ENCODE data around the gene SPON1.

Gene SPON1

GRCh38 chr11:14179116-14179820 is 216.7 kb downstream of the SPON1 start:
- TF ChIP-seq, protein P1, sequence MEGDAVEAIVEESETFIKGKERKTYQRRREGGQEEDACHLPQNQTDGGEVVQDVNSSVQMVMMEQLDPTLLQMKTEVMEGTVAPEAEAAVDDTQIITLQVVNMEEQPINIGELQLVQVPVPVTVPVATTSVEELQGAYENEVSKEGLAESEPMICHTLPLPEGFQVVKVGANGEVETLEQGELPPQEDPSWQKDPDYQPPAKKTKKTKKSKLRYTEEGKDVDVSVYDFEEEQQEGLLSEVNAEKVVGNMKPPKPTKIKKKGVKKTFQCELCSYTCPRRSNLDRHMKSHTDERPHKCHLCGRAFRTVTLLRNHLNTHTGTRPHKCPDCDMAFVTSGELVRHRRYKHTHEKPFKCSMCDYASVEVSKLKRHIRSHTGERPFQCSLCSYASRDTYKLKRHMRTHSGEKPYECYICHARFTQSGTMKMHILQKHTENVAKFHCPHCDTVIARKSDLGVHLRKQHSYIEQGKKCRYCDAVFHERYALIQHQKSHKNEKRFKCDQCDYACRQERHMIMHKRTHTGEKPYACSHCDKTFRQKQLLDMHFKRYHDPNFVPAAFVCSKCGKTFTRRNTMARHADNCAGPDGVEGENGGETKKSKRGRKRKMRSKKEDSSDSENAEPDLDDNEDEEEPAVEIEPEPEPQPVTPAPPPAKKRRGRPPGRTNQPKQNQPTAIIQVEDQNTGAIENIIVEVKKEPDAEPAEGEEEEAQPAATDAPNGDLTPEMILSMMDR (IDR thresholded peaks at IDR 0.05; ENCODE audit: insufficient read depth, low read depth, low read length, missing control alignments), result no peak
- DNase-seq (ENCODE audit: low read depth), result no peak
- H3K4me3 ChIP-seq (ENCODE audit: low read length), result no peak overlapping the region

DNA sequence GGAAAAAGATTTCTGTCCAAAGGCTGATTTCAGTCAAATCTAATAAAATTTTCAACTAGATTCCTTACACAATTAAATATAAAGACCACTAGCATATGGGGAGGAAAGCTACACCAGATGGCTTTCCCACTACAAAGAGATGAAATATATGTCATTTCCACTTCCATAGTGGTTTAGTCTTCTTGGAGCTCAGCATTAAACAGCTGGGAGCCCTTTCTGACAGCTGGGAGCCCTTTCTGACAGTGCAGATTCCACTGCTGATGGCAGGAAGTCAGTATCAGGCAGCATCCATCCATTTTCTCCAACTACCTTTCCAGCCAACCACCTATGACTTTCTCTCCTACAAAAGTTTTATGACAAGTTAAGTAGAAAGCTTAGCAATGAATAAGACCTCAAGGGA is 218.6 kb downstream of the SPON1 start:
- no peak overlapping the region for H3K4me3 ChIP-seq (ENCODE audit: low read length)
- TF ChIP-seq, protein P1 (IDR thresholded peaks at IDR 0.05; ENCODE audit: insufficient read depth, low read depth, low read length, missing control alignments), result no peak
- no peak for DNase-seq (ENCODE audit: low read depth)

- no peak for DNase-seq (ENCODE audit: low read depth)
- TF ChIP-seq, protein P1 (IDR thresholded peaks at IDR 0.05; ENCODE audit: insufficient read depth, low read depth, low read length, missing control alignments), result no peak
- no peak overlapping the region for H3K4me3 ChIP-seq (ENCODE audit: low read length)
Measured at GRCh38 chr11:14182833-14183364, 220.4 kb downstream of the SPON1 start.

DNA sequence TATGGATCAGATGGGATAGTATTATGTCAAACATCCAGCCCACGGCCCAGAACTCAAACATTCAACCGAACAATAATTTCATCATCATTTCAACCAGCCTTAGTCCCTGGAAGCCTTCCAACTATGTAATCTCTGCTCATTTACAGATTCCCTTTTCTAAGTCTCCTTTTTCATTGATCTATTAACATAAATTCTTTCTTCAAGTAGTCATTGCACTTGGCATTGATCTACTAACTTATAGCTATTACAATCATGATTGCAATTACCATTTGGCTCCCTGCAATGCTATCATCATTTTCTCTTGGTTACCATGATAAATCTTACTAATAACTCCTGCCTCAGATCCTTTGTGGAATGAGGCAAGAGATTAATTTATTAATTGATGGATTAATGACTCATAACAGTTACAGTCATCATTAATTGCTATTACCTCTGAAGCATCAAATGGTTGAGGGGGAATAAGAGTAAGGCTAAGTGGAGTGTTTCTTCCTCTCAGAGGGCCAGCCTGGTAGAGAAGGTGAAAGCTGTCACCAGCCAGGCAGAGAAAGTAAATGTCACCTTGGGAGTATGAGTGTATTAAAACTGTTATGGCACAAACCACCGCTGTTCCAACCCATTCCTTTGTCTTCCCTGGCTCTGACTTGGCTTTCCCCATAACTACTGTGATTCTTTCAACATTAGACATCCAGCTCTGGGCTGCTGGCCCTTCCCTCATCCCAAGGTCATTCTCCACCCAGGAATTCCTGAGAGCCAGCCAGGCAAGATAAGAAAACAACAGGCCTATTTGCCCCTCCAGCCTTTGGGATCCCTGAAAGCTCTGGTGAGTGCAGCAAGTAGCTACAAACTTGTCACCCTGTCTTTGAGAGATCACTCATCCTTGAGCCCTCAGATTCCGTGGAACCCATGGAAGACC is 221.8 kb downstream of the SPON1 start:
- no peak overlapping the region for H3K4me3 ChIP-seq (ENCODE audit: low read length)
- DNase-seq (ENCODE audit: low read depth), result no peak
- TF ChIP-seq, protein P1 (IDR thresholded peaks at IDR 0.05; ENCODE audit: insufficient read depth, low read depth, low read length, missing control alignments), result no peak

- TF ChIP-seq, protein P1 (IDR thresholded peaks at IDR 0.05; ENCODE audit: insufficient read depth, low read depth, low read length, missing control alignments), result no peak
- no peak for DNase-seq (ENCODE audit: low read depth)
- no peak overlapping the region for H3K4me3 ChIP-seq (ENCODE audit: low read length)
Measured at GRCh38 chr11:14185461-14185860, 222.9 kb downstream of the SPON1 start.

DNA sequence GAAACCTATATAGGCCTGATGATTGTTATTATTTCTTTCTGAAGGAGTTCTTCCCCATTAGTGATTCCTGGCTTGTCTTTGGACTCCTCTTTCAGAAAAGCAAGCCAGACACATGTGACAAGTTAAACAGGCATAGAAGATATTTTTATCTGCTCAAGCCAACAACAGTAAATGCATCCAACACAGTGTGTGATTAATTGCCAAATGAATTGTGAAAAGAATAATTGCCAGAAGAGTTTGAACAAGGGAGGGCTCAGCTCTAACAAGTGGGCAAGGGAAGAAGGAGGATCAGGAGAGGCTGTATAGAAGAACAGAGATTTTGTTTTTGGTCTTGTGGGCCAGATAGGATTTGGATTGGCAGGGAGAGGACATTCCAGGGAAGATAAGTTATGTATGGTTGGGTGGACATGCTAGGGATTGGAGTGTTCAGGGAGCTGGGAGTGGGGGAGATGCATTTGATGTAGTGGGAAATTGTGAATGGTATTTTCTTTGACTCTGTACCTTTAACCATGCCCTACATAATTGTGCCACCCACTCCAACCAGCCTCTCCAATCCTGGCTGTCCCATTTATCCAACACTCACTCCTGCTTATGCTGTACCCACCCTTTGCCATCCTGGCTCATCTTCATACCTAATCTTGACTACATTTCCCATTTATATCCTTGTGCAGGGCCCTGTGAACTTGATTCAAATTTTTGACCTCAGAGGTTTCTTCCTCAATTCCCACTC is 223.7 kb downstream of the SPON1 start:
- H3K4me3 ChIP-seq (ENCODE audit: low read length), result no peak overlapping the region
- TF ChIP-seq, protein P1 (IDR thresholded peaks at IDR 0.05; ENCODE audit: insufficient read depth, low read depth, low read length, missing control alignments), result no peak
- DNase-seq (ENCODE audit: low read depth), result no peak

All from epithelial cell of esophagus (primary cell).